Glutamatergic neuron (in vitro differentiated cells): ENCODE results near the gene GIT2. TPM values are rescaled to one million over a fixed set of nuclear protein-coding genes. Genes with fewer than 3 reads are reported as not detected.
A peak's percentile ranks its signal among the peaks of the same experiment; 100 is the strongest.

Experiments
- DNase-seq: peaks from one replicate; pipeline ENCODE4 v3.0.0; 2022
- H3K27ac Mint-ChIP-seq: one replicate; pipeline ENCODE4 v1.8.0; 2020; ENCODE audit warnings: mild to moderate bottlenecking, mixed read lengths, inconsistent platforms; ENCODE audit not compliant: unreplicated experiment
- H3K27me3 Mint-ChIP-seq: one replicate; pipeline ENCODE4 v1.8.0; 2020; ENCODE audit warnings: mild to moderate bottlenecking, moderate library complexity, mixed read lengths, inconsistent platforms; ENCODE audit not compliant: unreplicated experiment
- H3K36me3 Mint-ChIP-seq: one replicate; pipeline ENCODE4 v1.8.0; 2020; ENCODE audit warnings: mild to moderate bottlenecking, mixed read lengths, inconsistent platforms; ENCODE audit not compliant: unreplicated experiment
- H3K4me1 Mint-ChIP-seq: one replicate; pipeline ENCODE4 v1.8.0; 2020; ENCODE audit warnings: mild to moderate bottlenecking, low read depth, mixed read lengths, inconsistent platforms; ENCODE audit not compliant: unreplicated experiment
- H3K4me3 Mint-ChIP-seq: one replicate; pipeline ENCODE4 v1.8.0; 2020; ENCODE audit warnings: mild to moderate bottlenecking, mixed read lengths, inconsistent platforms; ENCODE audit not compliant: unreplicated experiment
- H3K9me3 Mint-ChIP-seq: one replicate; pipeline ENCODE4 v1.8.0; 2020; ENCODE audit warnings: mild to moderate bottlenecking, moderate library complexity, mixed read lengths, inconsistent platforms; ENCODE audit not compliant: unreplicated experiment
- total RNA-seq: library from RNA; stranded (reverse); fragmentation: NEBNext Ultra II Directional; extraction: Animal tissue kit (Norgen Biotek cat#: 25700); gene quantifications from one replicate; pipeline ENCODE4 v1.2.1, GENCODE V29; 2021; ENCODE audit not compliant: unreplicated experiment
- TF ChIP-seq, protein P1 (sequence below): fragments of 200-600 bp; sonication (generic); IDR thresholded peaks from one replicate; pipeline ENCODE4 v1.5.0; 2021; ENCODE audit not compliant: partially characterized antibody, unreplicated experiment

GIT2 gene
- total RNA-seq, 1 donor from 2014 or later = 54.9 TPM

DNA sequence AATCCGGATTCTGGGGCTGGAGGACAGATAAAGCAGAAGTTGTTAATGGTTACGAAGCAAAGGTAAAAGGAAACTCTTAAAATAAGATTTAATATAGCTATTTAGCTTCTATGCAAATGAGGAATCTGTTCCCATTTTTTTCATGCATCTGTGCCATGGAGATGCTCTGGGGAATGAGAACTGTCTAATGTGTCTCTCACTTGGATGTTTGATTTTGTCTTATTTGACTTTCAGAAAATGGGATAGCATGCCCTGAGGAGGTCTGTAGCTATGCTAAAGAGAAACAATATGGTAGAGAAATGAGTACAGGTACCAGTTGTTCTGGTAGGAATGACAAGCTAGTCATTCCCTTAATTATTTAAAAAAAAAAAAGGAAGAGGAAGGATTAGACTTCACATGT lies 27.9 kb upstream of the GIT2 start:
- Mint-ChIP-seq H3K4me1 (peaks cover 45% of the 10 kb centered on the region), H3K9me3 (peaks cover 13% of the 10 kb centered on the region), H3K36me3 (peaks cover 12% of the 10 kb centered on the region), H3K27ac (peak overlapping the region; percentile 99), H3K27me3 (peaks cover 14% of the 10 kb centered on the region), H3K4me3 (peak overlapping the region; percentile 86)
- no peak for DNase-seq
- TF ChIP-seq, protein P1, sequence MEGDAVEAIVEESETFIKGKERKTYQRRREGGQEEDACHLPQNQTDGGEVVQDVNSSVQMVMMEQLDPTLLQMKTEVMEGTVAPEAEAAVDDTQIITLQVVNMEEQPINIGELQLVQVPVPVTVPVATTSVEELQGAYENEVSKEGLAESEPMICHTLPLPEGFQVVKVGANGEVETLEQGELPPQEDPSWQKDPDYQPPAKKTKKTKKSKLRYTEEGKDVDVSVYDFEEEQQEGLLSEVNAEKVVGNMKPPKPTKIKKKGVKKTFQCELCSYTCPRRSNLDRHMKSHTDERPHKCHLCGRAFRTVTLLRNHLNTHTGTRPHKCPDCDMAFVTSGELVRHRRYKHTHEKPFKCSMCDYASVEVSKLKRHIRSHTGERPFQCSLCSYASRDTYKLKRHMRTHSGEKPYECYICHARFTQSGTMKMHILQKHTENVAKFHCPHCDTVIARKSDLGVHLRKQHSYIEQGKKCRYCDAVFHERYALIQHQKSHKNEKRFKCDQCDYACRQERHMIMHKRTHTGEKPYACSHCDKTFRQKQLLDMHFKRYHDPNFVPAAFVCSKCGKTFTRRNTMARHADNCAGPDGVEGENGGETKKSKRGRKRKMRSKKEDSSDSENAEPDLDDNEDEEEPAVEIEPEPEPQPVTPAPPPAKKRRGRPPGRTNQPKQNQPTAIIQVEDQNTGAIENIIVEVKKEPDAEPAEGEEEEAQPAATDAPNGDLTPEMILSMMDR = no peak

DNA sequence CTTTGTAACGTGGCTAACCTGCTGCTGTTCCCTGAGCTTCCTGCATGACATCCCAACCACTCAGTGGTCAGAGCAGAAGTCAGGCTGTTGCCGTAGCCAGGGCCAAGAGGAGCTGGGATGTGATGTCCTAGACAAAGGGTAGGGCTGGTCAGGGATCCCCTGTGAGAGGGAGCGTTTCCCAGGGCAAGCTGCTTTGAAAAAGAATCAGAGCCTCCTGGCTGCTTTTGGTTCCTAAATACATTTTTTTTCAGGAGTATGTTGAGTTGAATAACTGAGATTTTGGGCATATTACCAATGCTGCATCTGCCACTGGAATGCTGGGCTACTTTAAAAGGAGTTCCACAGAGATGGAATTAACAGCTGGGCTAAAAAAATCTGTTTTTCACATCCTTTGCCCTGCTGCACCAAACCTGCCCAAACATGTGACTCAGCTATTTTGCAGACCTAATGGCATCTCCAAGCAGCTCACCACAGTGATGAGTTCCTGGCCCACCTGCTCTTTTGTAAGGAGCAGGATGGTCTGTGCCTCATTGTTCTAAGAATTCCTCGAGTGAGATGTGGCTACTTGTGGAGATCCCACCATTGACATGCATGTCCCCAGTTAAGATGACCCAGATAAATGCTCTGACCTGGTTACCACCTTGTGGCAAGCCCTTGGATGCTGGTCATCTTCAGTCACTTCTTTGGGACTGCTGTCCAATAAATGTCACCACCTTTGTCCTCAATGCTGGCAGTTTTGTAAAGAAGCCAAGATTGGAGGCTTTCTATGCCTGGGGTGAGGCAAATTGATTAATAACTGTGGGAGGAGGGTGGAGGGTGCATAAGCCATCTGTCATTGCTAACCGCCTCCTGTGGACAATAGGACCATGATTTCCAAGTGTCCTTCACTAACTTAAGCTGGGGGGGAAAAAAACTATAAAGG lies 27.2 kb upstream of the GIT2 start:
- Mint-ChIP-seq H3K9me3 (peaks cover 13% of the 10 kb centered on the region), H3K36me3 (peaks cover 12% of the 10 kb centered on the region), H3K4me3 (peak overlapping the region; percentile 86), H3K4me1 (peaks cover 50% of the 10 kb centered on the region), H3K27me3 (peaks cover 14% of the 10 kb centered on the region), H3K27ac (peak overlapping the region; percentile 99)
- TF ChIP-seq, protein P1 = no peak
- DNase-seq = peak; percentile 54

DNA sequence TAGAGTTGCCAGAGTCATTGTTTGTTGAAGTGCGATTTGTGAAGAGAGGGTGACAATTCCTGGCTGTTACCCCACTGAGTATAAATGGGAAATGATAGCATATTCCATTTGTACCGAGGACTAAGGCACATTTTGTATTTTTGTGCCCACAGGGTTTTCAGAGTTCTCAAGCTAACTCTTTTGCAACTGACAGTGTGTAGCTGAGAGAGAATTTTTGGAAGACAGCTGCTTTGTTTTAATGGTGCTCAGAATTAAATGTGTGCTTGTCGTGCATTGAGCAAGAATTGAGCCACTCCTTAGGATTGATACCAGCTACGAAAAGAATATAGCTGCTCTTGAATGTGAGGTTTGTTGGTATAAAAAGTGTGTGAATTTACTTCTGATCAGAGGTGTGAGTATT lies 24.8 kb upstream of the GIT2 start:
- TF ChIP-seq, protein P1 = no peak
- Mint-ChIP-seq H3K9me3 (peaks cover 13% of the 10 kb centered on the region), H3K4me3 (no peak overlapping the region), H3K27ac (peak overlapping the region; percentile 69), H3K4me1 (peaks cover 55% of the 10 kb centered on the region), H3K36me3 (peaks cover 4% of the 10 kb centered on the region), H3K27me3 (peaks cover 15% of the 10 kb centered on the region)
- DNase-seq = no peak

DNA sequence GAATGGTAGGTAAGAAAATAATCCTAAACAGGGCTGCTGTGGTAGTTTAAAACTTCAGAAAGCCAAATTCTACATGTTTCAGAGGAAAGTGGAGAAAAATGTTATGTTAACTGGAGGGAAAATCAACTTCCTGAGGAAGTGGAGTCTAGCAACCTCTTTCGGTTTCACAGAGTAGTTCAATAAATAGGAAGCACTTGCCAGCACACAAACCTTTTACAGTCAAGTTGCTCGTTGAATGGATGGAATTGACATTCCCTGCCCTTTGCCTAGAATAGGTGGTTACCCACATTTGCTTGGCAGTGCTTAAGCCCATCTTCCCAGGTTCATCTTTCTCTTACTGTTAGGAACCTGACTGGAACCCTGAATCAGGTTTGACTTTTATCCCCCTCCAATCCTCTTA lies 19.0 kb upstream of the GIT2 start:
- TF ChIP-seq, protein P1 = no peak
- Mint-ChIP-seq H3K36me3 (no peaks in the 10 kb centered on the region), H3K4me3 (no peak overlapping the region), H3K9me3 (no peaks in the 10 kb centered on the region), H3K27ac (no peak overlapping the region), H3K27me3 (peaks cover 1% of the 10 kb centered on the region), H3K4me1 (peaks cover 17% of the 10 kb centered on the region)
- DNase-seq = no peak

DNA sequence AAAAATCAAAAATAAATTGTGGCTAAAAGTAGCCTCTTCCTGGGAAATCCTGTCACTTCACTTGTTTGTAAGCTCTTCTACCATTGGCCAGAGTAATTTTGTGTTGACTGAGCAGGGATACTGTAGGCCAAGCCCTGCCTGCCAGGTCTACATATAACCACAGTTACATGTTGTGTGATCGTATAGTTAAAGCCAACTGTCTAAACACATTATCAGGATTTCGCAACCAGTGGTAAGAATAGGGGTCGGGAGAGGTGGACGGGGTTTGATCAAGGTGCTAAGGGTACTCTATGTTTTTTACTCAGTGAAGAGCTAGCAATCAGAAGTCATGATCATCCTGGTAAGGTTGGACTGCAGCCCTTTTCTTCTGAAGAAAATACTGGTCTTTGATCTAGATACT lies 16.5 kb upstream of the GIT2 start:
- Mint-ChIP-seq H3K4me1 (peaks cover 8% of the 10 kb centered on the region), H3K27me3 (no peaks in the 10 kb centered on the region), H3K9me3 (no peaks in the 10 kb centered on the region), H3K4me3 (no peak overlapping the region), H3K36me3 (no peaks in the 10 kb centered on the region), H3K27ac (no peak overlapping the region)
- no peak for DNase-seq
- TF ChIP-seq, protein P1 = no peak
